Liver (tissue), 9 donors: ENCODE results near the gene SOHLH1. TPM values are rescaled to one million over a fixed set of nuclear protein-coding genes. Genes with fewer than 3 reads are reported as not detected.

Experiments
- DNase-seq: peaks from one replicate; pipeline ENCODE4 v3.0.0-alpha.2; 2017; ENCODE audit warnings: low spot score
- H3K27ac ChIP-seq, 2 donors: one replicate each; pipeline ENCODE4 v1.7.0; 2013; ENCODE audit warnings: inconsistent platforms in 2 of 2, low read length in 2 of 2, control low read depth in 1 of 2, low read depth in 1 of 2, mild to moderate bottlenecking in 1 of 2
- H3K27me3 ChIP-seq, 4 donors: one replicate each; pipeline versions ENCODE4 v1.6.1 to v1.7.0; 2013; ENCODE audit warnings: low read length in 3 of 4, inconsistent platforms in 1 of 4, mild to moderate bottlenecking in 1 of 4, moderate library complexity in 1 of 4; ENCODE audit not compliant: control insufficient read depth in 4 of 4, insufficient read depth in 4 of 4
- H3K36me3 ChIP-seq, 4 donors: one replicate each; pipeline versions ENCODE4 v1.6.1 to v1.7.0; 2013; ENCODE audit warnings: low read length in 3 of 4, mild to moderate bottlenecking in 3 of 4, low read depth in 1 of 4, moderate library complexity in 1 of 4; ENCODE audit not compliant: control insufficient read depth in 4 of 4, insufficient read depth in 3 of 4
- H3K4me1 ChIP-seq, 4 donors: one replicate each; pipeline versions ENCODE4 v1.6.1 to v1.7.0; 2013; ENCODE audit warnings: low read length in 3 of 4, mild to moderate bottlenecking in 3 of 4, moderate library complexity in 1 of 4; ENCODE audit not compliant: control insufficient read depth in 4 of 4, insufficient read depth in 4 of 4
- H3K4me3 ChIP-seq, 3 donors: one replicate each; pipeline versions ENCODE4 v1.6.1 to v1.7.0; 2013; ENCODE audit warnings: low read length in 3 of 3, control low read depth in 1 of 3, low read depth in 1 of 3, mild to moderate bottlenecking in 1 of 3
- H3K9ac ChIP-seq, 2 donors: one replicate each; pipeline ENCODE4 v1.7.0; 2013; ENCODE audit warnings: low read length in 2 of 2, mild to moderate bottlenecking in 2 of 2, moderate library complexity in 2 of 2, control low read depth in 1 of 2, low read depth in 1 of 2
- H3K9me3 ChIP-seq, 4 donors: one replicate each; pipeline versions ENCODE4 v1.6.1 to v1.7.0; 2013; ENCODE audit warnings: low read length in 3 of 4; ENCODE audit not compliant: control insufficient read depth in 4 of 4
- CTCF ChIP-seq: fragments of 150-350 bp; IDR thresholded peaks from 2 replicates; pipeline ENCODE4 v1.5.1; 2017; ENCODE audit warnings: improper control_type of control experiment, low read depth, low read length; ENCODE audit not compliant: missing input control
- EGR1 ChIP-seq, 2 donors: IDR thresholded peaks; 2 replicates each; pipeline ENCODE4 v1.6.1; 2016 to 2018; ENCODE audit warnings: antibody characterized with exemption in 2 of 2, low read depth in 2 of 2
- FOXA1 ChIP-seq: IDR thresholded peaks from 2 replicates; pipeline ENCODE4 v1.6.1; 2016; ENCODE audit warnings: antibody characterized with exemption
- HNF4A ChIP-seq, 2 donors: conservative IDR thresholded peaks; 2 replicates each; pipeline ENCODE4 v1.6.1; 2016; ENCODE audit warnings: antibody characterized with exemption in 2 of 2, mild to moderate bottlenecking in 2 of 2
- HNF4G ChIP-seq: IDR thresholded peaks from 2 replicates; pipeline ENCODE4 v1.6.1; 2016; ENCODE audit warnings: antibody characterized with exemption
- MAX ChIP-seq: IDR thresholded peaks from 2 replicates; pipeline ENCODE4 v1.6.1; 2016; ENCODE audit warnings: antibody characterized with exemption
- NR2F2 ChIP-seq: IDR thresholded peaks from 2 replicates; pipeline ENCODE4 v1.6.1; 2016; ENCODE audit warnings: antibody characterized with exemption
- REST ChIP-seq: IDR thresholded peaks from 2 replicates; pipeline ENCODE4 v1.6.1; 2016; ENCODE audit warnings: antibody characterized with exemption, mild to moderate bottlenecking
- RXRA ChIP-seq, 2 donors: IDR thresholded peaks; 2 replicates each; pipeline ENCODE4 v1.6.1; 2017 to 2018; ENCODE audit warnings: antibody characterized with exemption in 2 of 2, mild to moderate bottlenecking in 1 of 2
- SP1 ChIP-seq: IDR thresholded peaks from 2 replicates; pipeline ENCODE4 v1.6.1; 2018; ENCODE audit warnings: antibody characterized with exemption, mild to moderate bottlenecking
- YY1 ChIP-seq: IDR thresholded peaks from 2 replicates; pipeline ENCODE4 v1.6.1; 2016; ENCODE audit warnings: antibody characterized with exemption, mild to moderate bottlenecking
- ZBTB33 ChIP-seq: IDR thresholded peaks from 2 replicates; pipeline ENCODE4 v1.6.1; 2016; ENCODE audit warnings: antibody characterized with exemption
- WGBS: extraction: QIAGEN DNeasy Blood & Tissue Kit; methylation state at CpG from one replicate; pipeline ENCODE4 v1.1.7; 2013; 5-methylcytosine and 5-hydroxymethylcytosine counted together
- polyA plus RNA-seq, 2 donors: library from polyadenylated mRNA; stranded (reverse) in 1 of 2; unstranded in 1 of 2; fragments of 200-250 nt in 1 of 2; fragments of >200 nt in 1 of 2; fragmentation: Nextera tagmentation in 1 of 2; extraction: Ambion mirVana in 1 of 2; gene quantifications; one replicate each; pipeline versions ENCODE4 v1.2.1 to v1.2.3, GENCODE V29; 2013 to 2015
- total RNA-seq, 2 donors: library from RNA; depleted of rRNA; stranded (reverse); fragments of >200 nt; gene quantifications; one replicate each; pipeline ENCODE4 v1.2.3, GENCODE V29; 2014
- TF ChIP-seq, protein P1 (sequence below): IDR thresholded peaks from 2 replicates; pipeline ENCODE4 v1.6.1; 2016; ENCODE audit warnings: antibody characterized with exemption
- donor health status: healthy.
- donor health status: healthy.
- donor health status: healthy.
- donor health status: healthy.
- donor health status: healthy.

Gene SOHLH1
- total and polyA plus RNA-seq, 4 donors = not detected

GRCh38 chr9:135736979-135737839, 37.9 kb upstream of the SOHLH1 start:
- Histone ChIP-seq H3K4me1 (no peaks in the 10 kb centered on the region), H3K9me3 (no peaks in the 10 kb centered on the region), H3K27ac (no peak overlapping the region), H3K27me3 (peaks cover 0 to 23% (median under 1%) of the 10 kb centered on the region in 4 donors), H3K4me3 (no peak overlapping the region), H3K36me3 (no peaks in the 10 kb centered on the region), H3K9ac (no peak overlapping the region)
- TF ChIP-seq HNF4G (no peak), HNF4A (conservative IDR thresholded peaks at IDR 0.05) (no peak), YY1 (no peak), NR2F2 (no peak), REST (no peak), ZBTB33 (no peak), EGR1 (IDR thresholded peaks at IDR 0.05; ENCODE audit: low read depth in 2 of 2) (no peak), FOXA1 (no peak), MAX (no peak), SP1 (no peak), RXRA (IDR thresholded peaks at IDR 0.05) (no peak), CTCF (no peak)
- TF ChIP-seq, protein P1, sequence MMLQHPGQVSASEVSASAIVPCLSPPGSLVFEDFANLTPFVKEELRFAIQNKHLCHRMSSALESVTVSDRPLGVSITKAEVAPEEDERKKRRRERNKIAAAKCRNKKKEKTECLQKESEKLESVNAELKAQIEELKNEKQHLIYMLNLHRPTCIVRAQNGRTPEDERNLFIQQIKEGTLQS = no peak
- no peak for DNase-seq
- 56% methylated on average over 23 of the region's 23 CpGs for WGBS
